Mononuclear cell (primary cell): Measurements from ENCODE around the gene BAG1. TPM values are rescaled to one million over a fixed set of nuclear protein-coding genes. Genes with fewer than 3 reads are reported as not detected.

Experiments
- H3K27me3 ChIP-seq: 2 replicates; pipeline ENCODE4 v1.6.0; 2011; ENCODE audit warnings: low read length, control low read depth; ENCODE audit not compliant: insufficient read depth
- H3K4me1 ChIP-seq: 2 replicates; pipeline ENCODE4 v1.5.1; 2011; ENCODE audit warnings: mild to moderate bottlenecking, low read length, control low read depth; ENCODE audit not compliant: insufficient read depth
- H3K4me3 ChIP-seq: 2 replicates; pipeline ENCODE4 v1.5.1; 2011; ENCODE audit warnings: mild to moderate bottlenecking, low read length, moderate library complexity
- H3K9me3 ChIP-seq: 2 replicates; pipeline ENCODE4 v1.5.1; 2011; ENCODE audit warnings: low read depth, mild to moderate bottlenecking, control low read depth, low read length
- total RNA-seq: library from RNA; depleted of rRNA; stranded (reverse); fragments of >200 nt; gene quantifications from one replicate; pipeline ENCODE4 v1.2.3, GENCODE V29; 2012

Gene BAG1
- total RNA-seq, 1 donor = 54.4 TPM

DNA sequence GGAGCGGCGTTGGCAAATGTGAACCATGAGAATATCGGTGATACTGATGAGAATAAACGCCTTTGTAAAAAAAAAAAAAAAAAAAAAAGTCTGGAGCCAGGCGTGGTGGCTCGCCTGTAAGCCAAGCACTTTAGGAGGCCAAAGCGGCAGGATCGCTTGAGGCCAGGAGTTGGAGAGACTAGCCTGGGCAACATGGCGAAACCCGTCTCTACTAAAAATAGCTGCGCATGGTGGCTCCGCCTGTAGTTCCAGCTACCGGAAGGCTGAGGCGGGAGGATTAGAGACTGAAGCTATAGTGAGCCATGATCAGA is 25.4 kb upstream of the BAG1 start:
- no peaks in the 10 kb centered on the region for H3K9me3 ChIP-seq

DNA sequence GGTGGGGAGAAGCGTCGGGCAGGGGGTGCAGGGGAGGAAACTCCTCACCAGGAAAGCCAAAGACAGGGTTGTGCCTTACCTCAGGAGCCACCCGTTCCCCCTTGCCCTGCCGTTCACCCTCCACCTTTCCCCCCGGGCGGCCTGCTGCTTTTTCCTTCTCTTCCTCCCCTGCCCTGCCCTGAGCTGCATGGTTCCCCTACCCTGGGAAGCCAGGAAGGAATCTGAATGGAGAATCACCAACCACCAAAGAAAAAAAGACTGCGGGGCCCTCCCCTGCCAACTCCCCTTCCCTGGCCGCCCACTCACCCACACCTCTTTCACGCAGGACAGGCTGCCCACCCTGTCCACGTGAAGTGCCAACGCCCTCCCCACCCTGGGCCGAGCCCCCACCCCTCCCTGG is 25.0 kb upstream of the BAG1 start:
- Histone ChIP-seq H3K27me3 (no peaks in the 10 kb centered on the region), H3K4me1 (peaks cover 38% of the 10 kb centered on the region), H3K9me3 (no peaks in the 10 kb centered on the region), H3K4me3 (peak overlapping the region; percentile 53)

More for the DNA sequence above, 25.4 kb upstream of the BAG1 start:
- peak overlapping the region; percentile 53 for H3K4me3 ChIP-seq
- H3K4me1 ChIP-seq = peaks cover 42% of the 10 kb centered on the region
- no peaks in the 10 kb centered on the region for H3K27me3 ChIP-seq

DNA sequence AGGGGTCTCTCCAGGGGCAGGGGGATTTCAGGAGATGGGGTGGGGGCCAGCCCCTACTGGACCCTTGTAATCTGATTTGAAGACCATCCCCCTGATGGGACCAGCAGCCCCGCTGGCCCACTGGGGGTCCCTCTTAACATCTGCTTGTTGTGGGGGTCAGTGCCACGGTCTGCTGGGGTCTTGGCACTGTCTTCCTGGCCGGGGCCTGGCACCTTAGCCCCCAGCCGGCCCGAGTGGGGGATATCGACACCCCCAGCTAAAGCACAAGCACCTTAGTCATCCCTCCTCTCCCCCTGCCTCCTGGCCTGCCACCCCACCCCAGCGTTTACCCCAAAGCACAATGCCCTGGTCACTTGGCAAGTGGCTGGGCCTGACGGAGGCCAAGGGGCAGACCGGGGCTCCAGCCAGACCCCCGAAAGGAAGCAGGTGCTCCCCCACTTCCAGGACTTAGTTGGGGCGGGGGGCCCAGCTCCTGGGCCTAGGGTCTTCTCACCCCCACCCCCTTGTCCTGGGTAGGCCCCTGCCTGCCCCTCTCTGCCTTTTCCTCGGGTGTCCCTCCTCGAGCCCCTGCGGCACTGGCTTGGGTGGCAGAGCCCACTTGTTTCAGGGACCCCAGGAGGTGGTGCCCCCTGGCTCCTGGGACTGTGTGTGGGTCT is 24.4 kb upstream of the BAG1 start:
- peaks cover 36% of the 10 kb centered on the region for H3K4me1 ChIP-seq
- H3K27me3 ChIP-seq = no peaks in the 10 kb centered on the region
- H3K4me3 ChIP-seq = no peak overlapping the region
- no peaks in the 10 kb centered on the region for H3K9me3 ChIP-seq

DNA sequence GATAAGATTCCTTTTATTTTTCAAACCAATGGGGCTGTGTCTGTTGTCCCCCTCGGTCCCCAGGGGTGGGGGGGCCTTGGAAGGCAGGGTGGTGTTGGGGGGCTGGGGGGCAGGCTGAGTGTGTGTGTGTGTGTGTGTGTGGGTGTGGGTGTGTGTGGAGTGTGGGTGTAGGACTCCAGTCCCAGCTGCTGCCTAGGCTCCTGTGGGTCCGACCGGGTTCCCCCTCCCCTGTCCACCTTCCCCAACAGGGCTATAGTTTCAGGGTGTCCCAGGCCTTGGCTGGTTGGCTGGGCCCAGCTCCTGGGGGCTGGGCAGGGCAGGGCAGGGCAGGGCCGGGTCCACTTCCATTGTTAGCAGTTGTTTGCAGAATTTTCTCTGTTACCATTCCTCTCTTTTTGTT is 23.7 kb upstream of the BAG1 start:
- H3K27me3 ChIP-seq = no peaks in the 10 kb centered on the region
- no peaks in the 10 kb centered on the region for H3K9me3 ChIP-seq
- H3K4me3 ChIP-seq = no peak overlapping the region
- H3K4me1 ChIP-seq = peaks cover 36% of the 10 kb centered on the region

DNA sequence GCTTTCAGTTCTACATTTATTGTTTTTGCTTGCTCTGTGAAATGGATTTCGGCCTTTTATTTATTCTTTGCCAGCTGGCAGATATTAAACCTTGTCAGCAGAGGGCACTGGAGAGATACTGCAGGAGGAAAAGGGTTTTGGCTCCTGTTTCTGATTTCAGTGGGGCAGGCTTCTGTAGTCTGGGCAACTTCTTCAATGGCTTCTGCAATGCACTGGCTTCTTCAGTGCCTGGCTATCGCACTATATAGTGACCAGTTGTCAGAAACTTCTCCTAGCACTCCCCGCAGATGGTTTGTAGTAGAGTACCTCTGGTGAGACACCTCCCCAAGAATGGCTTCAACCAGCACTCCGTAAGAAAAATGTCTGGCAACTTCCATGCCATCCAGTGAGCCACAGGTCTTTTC is 22.6 kb upstream of the BAG1 start:
- no peaks in the 10 kb centered on the region for H3K27me3 ChIP-seq
- H3K9me3 ChIP-seq = no peaks in the 10 kb centered on the region
- H3K4me1 ChIP-seq = peaks cover 24% of the 10 kb centered on the region
- no peak overlapping the region for H3K4me3 ChIP-seq

DNA sequence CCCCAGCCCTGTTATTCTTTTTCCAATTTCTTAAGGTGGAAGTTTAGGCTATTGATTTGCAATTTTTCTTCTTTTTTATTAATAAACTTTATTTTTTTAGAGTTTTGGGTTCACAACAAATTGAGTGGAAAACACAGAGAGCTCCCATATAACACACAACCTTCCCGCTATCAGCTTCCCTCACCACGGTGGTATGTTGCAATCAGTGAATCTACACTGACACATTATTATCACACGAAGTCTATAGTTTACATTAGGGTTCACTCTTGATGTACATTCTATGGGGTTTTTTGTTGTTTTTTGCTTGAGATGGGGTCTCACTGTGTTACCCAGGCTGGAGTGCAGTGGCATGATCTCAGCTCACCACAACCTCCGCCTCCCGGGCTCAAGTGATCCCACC is 21.0 kb upstream of the BAG1 start:
- H3K4me3 ChIP-seq = no peak overlapping the region
- peaks cover 12% of the 10 kb centered on the region for H3K4me1 ChIP-seq
- H3K9me3 ChIP-seq = no peaks in the 10 kb centered on the region
- H3K27me3 ChIP-seq = no peaks in the 10 kb centered on the region

DNA sequence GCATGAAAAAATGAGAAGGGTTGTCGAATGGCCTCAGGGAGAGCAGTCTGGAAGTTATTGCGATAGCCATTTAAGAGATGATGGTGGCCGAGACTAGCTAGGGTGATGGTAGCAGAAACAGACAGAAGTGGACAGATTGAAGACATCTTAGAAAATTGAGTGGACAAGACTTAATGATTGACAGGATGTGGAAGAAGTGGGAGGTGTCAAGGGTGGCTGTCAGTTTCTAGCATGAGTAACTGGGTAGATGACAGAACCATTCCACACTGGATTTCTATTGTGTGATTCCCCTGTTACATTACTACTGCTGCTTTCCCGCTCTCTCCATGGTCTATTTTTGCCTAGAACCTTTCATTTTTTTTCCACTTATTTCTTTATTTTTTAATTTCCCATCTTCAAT is 13.0 kb upstream of the BAG1 start:
- H3K9me3 ChIP-seq = no peaks in the 10 kb centered on the region
- H3K4me3 ChIP-seq = no peak overlapping the region
- H3K27me3 ChIP-seq = no peaks in the 10 kb centered on the region
- no peaks in the 10 kb centered on the region for H3K4me1 ChIP-seq

DNA sequence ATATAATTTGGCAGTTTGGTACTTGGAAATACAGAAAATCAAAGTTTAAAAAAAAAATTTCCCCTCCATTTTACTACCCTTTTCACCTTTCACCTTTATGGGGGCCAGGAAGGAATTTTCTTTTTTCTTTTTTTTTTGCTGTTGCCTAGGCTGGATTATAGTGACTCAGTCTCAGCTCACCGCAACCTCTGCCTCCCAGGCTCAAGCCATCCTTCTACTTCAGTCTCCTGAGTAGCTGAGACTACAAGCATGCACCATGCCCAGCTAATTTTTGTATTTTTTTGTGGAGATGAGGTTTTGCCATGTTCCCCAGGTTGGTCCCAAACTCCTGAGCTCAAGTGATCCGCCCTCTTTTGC is 9.4 kb upstream of the BAG1 start:
- Histone ChIP-seq H3K9me3 (no peaks in the 10 kb centered on the region), H3K27me3 (no peaks in the 10 kb centered on the region), H3K4me1 (no peaks in the 10 kb centered on the region), H3K4me3 (no peak overlapping the region)

DNA sequence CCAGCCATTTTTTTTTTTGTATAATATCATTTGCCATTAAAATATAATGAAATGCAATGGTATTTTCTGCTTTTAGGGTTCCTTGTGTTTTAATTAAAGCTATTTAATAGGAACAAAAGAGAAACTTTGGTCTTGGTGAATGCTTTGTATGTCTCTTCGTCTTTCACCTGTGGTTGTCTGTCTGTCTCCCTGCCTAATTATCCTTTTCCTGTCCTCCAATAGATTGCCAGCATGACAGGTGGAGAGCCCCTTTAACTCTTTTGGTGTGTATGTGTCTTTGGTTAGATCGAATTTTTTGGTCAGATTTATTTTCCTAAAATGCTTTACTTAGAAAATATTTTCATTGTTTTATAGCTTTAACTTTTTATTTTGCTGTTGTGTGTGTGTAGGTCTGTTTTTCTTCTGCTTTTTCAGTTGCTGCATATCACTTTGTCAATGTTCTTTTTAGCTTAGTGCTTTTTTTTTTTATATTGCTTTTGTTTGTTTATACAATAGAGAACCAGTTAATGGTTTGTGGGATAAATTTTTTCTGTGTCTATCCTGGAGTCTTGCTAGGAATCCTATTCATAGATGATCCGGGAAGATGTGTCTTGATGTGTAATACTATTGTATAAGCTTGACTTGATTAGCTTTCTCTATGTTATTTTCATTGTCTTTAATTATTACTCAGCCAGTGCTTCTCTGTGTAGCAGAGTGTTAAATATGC is 8.9 kb upstream of the BAG1 start:
- H3K4me3 ChIP-seq = no peak overlapping the region
- H3K27me3 ChIP-seq = no peaks in the 10 kb centered on the region
- no peaks in the 10 kb centered on the region for H3K9me3 ChIP-seq
- H3K4me1 ChIP-seq = no peaks in the 10 kb centered on the region

DNA sequence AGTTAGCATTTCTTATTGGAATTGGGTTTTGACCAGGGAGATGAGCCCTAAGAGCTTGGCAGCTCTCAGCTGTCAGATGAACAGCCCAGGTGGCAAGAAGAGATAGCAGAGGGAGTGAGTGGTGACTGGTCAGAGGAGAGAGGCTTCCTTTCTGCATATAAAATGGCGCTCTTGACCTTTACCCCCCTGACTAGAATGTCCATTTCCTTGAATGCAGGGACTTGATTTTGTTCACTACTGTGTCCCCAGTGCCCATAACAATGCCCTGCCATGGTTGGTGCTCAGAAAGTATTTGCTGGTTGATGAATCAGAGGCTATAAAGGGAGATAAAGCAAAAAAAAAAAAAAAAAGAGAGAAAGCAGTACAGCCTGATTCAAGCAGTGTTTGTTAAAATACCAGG is 7.6 kb upstream of the BAG1 start:
- H3K4me1 ChIP-seq = peaks cover 6% of the 10 kb centered on the region
- no peak overlapping the region for H3K4me3 ChIP-seq
- H3K9me3 ChIP-seq = no peaks in the 10 kb centered on the region
- no peaks in the 10 kb centered on the region for H3K27me3 ChIP-seq

DNA sequence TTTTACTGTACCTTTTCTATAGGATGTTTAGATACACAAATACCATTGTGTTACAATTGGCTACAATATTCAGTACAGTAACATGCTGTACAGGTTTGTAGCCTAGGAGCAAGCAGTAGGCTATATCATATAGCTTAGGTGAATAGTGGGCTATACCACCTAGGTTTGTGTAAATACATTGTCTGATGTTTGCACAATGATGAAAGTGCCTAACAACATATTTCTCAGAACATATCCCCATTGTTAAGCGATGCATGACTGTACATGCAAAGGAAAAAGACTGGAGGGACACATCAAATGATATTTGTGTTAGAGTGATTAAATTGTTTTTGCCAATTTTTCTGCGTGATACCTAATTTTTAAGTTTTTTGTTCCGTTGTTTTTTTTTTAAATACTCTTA is 5.6 kb upstream of the BAG1 start:
- Histone ChIP-seq H3K27me3 (no peaks in the 10 kb centered on the region), H3K9me3 (no peaks in the 10 kb centered on the region), H3K4me1 (peaks cover 22% of the 10 kb centered on the region), H3K4me3 (no peak overlapping the region)

DNA sequence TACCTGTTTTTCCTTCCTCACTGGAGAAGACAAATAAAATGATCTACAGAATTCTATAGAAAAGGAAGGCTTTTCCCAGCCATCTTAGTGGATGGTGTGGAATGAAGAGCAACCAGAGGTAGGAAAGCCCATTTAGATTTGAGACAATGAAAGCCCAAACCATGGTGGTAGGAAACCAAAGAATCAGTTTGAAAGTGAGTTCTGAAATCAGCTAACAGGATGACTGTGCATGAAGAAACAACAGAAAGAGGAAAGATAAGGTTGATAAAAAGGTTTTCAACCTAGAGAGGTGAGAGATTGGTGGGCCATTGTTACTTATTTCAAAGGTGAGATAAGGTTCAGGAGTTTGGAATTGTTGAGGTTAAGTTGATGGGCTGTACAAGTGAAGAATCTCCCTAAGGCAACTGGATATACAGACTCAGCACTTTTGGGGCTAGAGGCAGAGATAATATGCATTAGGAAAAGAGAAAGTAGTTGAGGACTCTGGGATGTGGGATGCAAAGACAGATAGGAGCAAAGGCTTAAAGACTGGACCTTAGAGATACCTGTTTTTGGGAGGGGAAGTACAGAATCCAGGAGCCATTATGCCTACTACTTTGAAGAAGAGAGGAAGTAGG is 2.8 kb upstream of the BAG1 start:
- peaks cover 40% of the 10 kb centered on the region for H3K4me1 ChIP-seq
- no peaks in the 10 kb centered on the region for H3K27me3 ChIP-seq
- H3K9me3 ChIP-seq = no peaks in the 10 kb centered on the region
- no peak overlapping the region for H3K4me3 ChIP-seq

DNA sequence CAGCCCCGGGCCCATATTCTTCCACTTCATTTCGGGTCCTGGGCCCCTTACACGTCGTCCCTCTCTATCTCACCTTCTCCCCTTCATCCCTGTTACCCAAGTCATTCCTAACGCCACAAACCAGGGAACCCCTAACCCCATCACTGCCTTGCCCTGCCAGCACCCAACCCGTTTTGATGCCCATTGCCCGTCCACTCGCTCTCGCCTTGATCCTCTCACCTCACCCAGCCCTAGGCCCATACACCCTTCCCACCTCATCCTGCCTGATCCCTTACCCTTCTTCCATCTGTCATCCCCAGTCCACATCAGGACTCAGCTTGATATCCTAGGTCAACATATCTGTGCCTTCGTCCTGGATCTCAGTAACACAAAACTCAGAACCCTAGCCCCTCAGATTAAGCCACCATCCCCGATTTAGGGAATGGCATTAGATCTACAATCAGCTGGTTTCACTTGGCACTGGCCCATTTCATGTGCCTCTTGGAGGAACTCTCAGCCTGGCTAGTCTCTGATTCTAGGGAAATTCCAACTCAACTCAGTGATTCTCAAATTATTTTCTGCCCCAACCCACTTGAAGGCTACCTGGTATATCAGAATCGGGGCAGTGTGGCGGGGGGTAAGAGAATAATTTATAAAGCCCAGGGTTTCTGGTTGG is 830 bp upstream of the BAG1 start:
- peak overlapping the region; percentile 94 for H3K4me3 ChIP-seq
- no peaks in the 10 kb centered on the region for H3K27me3 ChIP-seq
- peaks cover 40% of the 10 kb centered on the region for H3K4me1 ChIP-seq
- H3K9me3 ChIP-seq = no peaks in the 10 kb centered on the region

DNA sequence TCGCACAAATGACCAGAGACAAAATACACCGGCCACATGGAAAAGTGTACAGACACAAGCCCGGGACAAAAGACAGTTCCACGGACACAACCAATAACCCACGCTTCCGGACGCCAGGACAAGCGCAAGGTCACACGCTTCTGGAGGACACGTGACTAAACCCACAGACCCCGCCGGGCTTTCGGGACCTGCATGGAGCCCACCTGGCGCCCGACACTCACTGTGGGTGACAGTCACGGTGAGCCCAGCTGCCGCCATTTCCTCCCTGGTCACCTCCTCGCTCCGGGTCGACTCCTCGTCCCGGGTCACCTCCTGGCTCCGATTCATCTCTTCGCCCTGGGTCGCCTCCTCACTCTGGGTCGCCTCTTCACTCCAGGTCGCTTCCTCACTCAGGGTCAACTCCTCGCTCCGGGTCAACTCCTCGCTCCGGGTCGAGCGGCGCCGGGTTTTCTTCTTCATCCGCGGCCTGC is 470 bp downstream of the BAG1 start:
- H3K4me3 ChIP-seq = peak overlapping the region; percentile 94
- peaks cover 40% of the 10 kb centered on the region for H3K4me1 ChIP-seq
- H3K9me3 ChIP-seq = no peaks in the 10 kb centered on the region
- no peaks in the 10 kb centered on the region for H3K27me3 ChIP-seq

DNA sequence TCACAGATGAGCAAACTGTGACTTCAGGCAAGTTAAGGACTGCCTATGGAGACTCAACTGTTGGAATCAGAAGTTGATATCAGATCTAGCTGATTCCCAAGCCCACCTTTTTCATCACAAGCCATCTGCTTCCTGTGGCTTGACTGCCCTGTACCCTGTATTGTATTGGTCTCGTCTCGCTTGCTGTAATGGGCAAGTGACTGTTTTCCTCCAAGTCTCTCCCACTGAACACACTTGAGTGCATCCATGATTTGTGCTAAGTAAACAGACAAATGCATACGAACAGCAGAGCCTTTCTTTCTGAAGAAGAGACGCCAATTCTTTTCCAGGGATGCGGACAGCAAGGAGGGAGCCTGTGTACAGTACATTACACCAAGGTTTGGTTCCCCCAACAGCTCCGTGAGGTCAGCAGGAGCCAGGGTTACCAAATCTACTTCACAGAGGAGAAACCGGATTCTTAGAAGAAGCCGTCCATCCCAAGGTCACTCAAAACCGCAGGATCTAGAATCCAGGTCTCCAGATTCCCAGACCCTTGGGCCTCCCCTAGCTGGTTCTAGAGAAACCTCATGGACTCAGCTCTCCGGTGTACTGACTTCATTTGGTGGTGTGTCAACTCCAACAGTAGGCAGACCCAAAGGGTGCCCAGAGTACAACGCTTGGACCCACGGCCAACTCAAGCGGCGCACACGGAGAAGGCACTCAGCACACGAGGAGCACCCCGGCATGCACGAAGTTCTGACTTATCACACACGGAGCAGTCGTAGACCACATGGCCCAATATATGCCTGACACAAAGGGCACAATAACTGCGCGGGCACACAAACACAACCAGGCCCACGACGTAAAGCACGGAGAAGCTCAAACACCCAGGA is 1.1 kb downstream of the BAG1 start:
- peak overlapping the region; percentile 94 for H3K4me3 ChIP-seq
- no peaks in the 10 kb centered on the region for H3K9me3 ChIP-seq
- peaks cover 40% of the 10 kb centered on the region for H3K4me1 ChIP-seq
- no peaks in the 10 kb centered on the region for H3K27me3 ChIP-seq
